Measurements from ENCODE around the gene G0S2.

DNA sequence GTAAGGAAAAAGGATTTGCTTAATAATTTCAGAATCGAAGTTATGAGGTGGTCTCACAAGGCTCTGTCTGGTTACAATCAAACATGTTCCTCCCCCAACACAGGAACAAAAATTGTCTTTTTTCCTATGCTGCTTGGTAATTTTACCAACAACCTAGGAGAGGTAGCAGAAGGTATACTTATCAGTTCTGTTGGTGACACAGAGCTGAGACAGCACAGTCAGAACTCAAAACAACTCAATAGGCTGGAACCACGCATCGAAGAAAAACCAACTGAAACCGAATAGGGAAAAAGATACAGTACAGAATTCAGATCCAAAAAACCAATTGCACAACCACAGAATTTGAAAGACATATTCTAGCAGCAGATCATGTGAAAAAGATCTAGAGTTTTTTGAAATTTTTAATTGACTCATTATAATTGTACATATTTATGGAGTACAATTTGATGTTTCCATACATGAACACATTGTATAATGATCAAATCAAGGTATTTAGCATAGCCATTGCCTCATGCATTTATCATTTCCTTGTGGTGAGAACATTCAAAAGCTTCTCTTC, 3.8 kb downstream of the G0S2 start:
- TF ChIP-seq POLR2AphosphoS2 (IDR thresholded peaks at IDR 0.05; ENCODE audit: low read depth, low read length): no peak
- TF ChIP-seq, protein P1, sequence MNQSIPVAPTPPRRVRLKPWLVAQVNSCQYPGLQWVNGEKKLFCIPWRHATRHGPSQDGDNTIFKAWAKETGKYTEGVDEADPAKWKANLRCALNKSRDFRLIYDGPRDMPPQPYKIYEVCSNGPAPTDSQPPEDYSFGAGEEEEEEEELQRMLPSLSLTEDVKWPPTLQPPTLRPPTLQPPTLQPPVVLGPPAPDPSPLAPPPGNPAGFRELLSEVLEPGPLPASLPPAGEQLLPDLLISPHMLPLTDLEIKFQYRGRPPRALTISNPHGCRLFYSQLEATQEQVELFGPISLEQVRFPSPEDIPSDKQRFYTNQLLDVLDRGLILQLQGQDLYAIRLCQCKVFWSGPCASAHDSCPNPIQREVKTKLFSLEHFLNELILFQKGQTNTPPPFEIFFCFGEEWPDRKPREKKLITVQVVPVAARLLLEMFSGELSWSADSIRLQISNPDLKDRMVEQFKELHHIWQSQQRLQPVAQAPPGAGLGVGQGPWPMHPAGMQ (IDR thresholded peaks at IDR 0.05; ENCODE audit: borderline replicate concordance): no peak
- no peak for TF ChIP-seq SUZ12 (IDR thresholded peaks at IDR 0.05; ENCODE audit: unreplicated experiment)
- TF ChIP-seq, protein P2, sequence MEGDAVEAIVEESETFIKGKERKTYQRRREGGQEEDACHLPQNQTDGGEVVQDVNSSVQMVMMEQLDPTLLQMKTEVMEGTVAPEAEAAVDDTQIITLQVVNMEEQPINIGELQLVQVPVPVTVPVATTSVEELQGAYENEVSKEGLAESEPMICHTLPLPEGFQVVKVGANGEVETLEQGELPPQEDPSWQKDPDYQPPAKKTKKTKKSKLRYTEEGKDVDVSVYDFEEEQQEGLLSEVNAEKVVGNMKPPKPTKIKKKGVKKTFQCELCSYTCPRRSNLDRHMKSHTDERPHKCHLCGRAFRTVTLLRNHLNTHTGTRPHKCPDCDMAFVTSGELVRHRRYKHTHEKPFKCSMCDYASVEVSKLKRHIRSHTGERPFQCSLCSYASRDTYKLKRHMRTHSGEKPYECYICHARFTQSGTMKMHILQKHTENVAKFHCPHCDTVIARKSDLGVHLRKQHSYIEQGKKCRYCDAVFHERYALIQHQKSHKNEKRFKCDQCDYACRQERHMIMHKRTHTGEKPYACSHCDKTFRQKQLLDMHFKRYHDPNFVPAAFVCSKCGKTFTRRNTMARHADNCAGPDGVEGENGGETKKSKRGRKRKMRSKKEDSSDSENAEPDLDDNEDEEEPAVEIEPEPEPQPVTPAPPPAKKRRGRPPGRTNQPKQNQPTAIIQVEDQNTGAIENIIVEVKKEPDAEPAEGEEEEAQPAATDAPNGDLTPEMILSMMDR (IDR thresholded peaks at IDR 0.05 in 2 of 3, conservative IDR thresholded peaks at IDR 0.05 in 1 of 3; ENCODE audit: control insufficient read depth in 2 of 3, extremely low read depth in 1 of 3, insufficient read depth in 1 of 3, low read depth in 3 of 3, low read length in 3 of 3): no peak
- TF ChIP-seq HDAC2 (IDR thresholded peaks at IDR 0.05): no peak

Measured in GM12878 (cell line).